CD14-positive monocyte (primary cell): Measurements from ENCODE around the gene DIS3L2. TPM values are rescaled to one million over a fixed set of nuclear protein-coding genes. Genes with fewer than 3 reads are reported as not detected.

Experiments used
- DNase-seq, 3 donors: peaks; one replicate each; pipeline ENCODE4 v3.0.0-alpha.2; 2011 to 2022
- H2AFZ ChIP-seq: 2 replicates; pipeline ENCODE4 v1.6.0; 2012; ENCODE audit warnings: mild to moderate bottlenecking, low read depth, low read length, inconsistent platforms; ENCODE audit not compliant: insufficient read depth, poor library complexity, severe bottlenecking
- H3K27ac ChIP-seq, 2 donors: 1 replicate in 1 of 2; 2 replicates in 1 of 2; pipeline ENCODE4 v1.5.1; 2012 to 2013; ENCODE audit warnings: low read length in 2 of 2, control low read depth in 1 of 2, inconsistent platforms in 1 of 2, low read depth in 1 of 2, mild to moderate bottlenecking in 1 of 2
- H3K27me3 ChIP-seq, 2 donors: one replicate each; pipeline versions ENCODE4 v1.6.0 to v1.6.1; 2011 to 2013; ENCODE audit warnings: low read length in 2 of 2; ENCODE audit not compliant: control insufficient read depth in 2 of 2, insufficient read depth in 2 of 2
- H3K36me3 ChIP-seq, 2 donors: replicated peaks in 1 of 2; 1 replicate in 1 of 2; 2 replicates in 1 of 2; pipeline versions ENCODE4 v1.5.1 to v1.6.1; 2012 to 2013; ENCODE audit warnings: low read length in 2 of 2, control low read depth in 1 of 2, inconsistent platforms in 1 of 2, mild to moderate bottlenecking in 1 of 2; ENCODE audit not compliant: insufficient read depth in 2 of 2, control insufficient read depth in 1 of 2
- H3K4me1 ChIP-seq, 2 donors: 1 replicate in 1 of 2; 2 replicates in 1 of 2; pipeline versions ENCODE4 v1.5.1 to v1.6.1; 2012 to 2013; ENCODE audit warnings: low read length in 2 of 2, control low read depth in 1 of 2, inconsistent platforms in 1 of 2, mild to moderate bottlenecking in 1 of 2, moderate library complexity in 1 of 2; ENCODE audit not compliant: insufficient read depth in 2 of 2, control insufficient read depth in 1 of 2
- H3K4me2 ChIP-seq: replicated peaks from 2 replicates; pipeline ENCODE3; 2012; ENCODE audit warnings: low read length, moderate library complexity, mild to moderate bottlenecking; ENCODE audit not compliant: poor library complexity, severe bottlenecking; ENCODE audit errors: extremely low read depth
- H3K4me3 ChIP-seq, 3 experiments: fragments of 200-600 bp in 1 of 3; sonication (generic) in 1 of 3; replicated peaks in 1 of 3; 1 replicate in 2 of 3; 2 replicates in 1 of 3; pipeline ENCODE4 v1.5.1; 2011 to 2013; ENCODE audit warnings: low read length in 3 of 3, mild to moderate bottlenecking in 3 of 3, control low read depth in 2 of 3, low read depth in 2 of 3, inconsistent platforms in 1 of 3, moderate library complexity in 1 of 3
- H3K79me2 ChIP-seq: 2 replicates; pipeline ENCODE4 v1.6.0; 2012; ENCODE audit warnings: mild to moderate bottlenecking, control low read depth, inconsistent platforms, low read length, moderate library complexity; ENCODE audit not compliant: insufficient read depth
- H3K9ac ChIP-seq: 2 replicates; pipeline ENCODE4 v1.6.0; 2017; ENCODE audit warnings: low read length, mild to moderate bottlenecking; ENCODE audit not compliant: insufficient read depth, poor library complexity, severe bottlenecking
- H3K9me3 ChIP-seq, 2 donors: replicated peaks in 1 of 2; 1 replicate in 1 of 2; 2 replicates in 1 of 2; pipeline versions ENCODE4 v1.5.1 to v1.6.1; 2012 to 2013; ENCODE audit warnings: low read length in 2 of 2, control low read depth in 1 of 2; ENCODE audit not compliant: control insufficient read depth in 1 of 2, insufficient read depth in 1 of 2
- H4K20me1 ChIP-seq: 2 replicates; pipeline ENCODE4 v1.6.0; 2012; ENCODE audit warnings: mild to moderate bottlenecking, low read length, control low read depth, moderate library complexity; ENCODE audit not compliant: insufficient read depth
- H3K27ac Mint-ChIP-seq, 7 donors: one replicate each; pipeline ENCODE4 v1.8.0; 2020; ENCODE audit warnings: mild to moderate bottlenecking in 7 of 7, mixed read lengths in 7 of 7, moderate library complexity in 6 of 7, inconsistent platforms in 2 of 7
- H3K27me3 Mint-ChIP-seq, 3 donors: one replicate each; pipeline ENCODE4 v1.8.0; 2021 to 2022; ENCODE audit warnings: low read depth in 3 of 3, mild to moderate bottlenecking in 3 of 3, mixed read lengths in 3 of 3, moderate library complexity in 3 of 3, inconsistent platforms in 1 of 3
- H3K36me3 Mint-ChIP-seq, 2 donors: one replicate each; pipeline ENCODE4 v1.8.0; 2020; ENCODE audit warnings: mixed read lengths in 2 of 2, inconsistent platforms in 1 of 2, mild to moderate bottlenecking in 1 of 2
- H3K4me1 Mint-ChIP-seq: one replicate; pipeline ENCODE4 v1.8.0; 2020; ENCODE audit warnings: mild to moderate bottlenecking, mixed read lengths
- H3K4me3 Mint-ChIP-seq, 2 donors: one replicate each; pipeline ENCODE4 v1.8.0; 2020; ENCODE audit warnings: mild to moderate bottlenecking in 2 of 2, mixed read lengths in 2 of 2, moderate library complexity in 1 of 2
- H3K9me3 Mint-ChIP-seq, 7 donors: one replicate each; pipeline ENCODE4 v1.8.0; 2020 to 2022; ENCODE audit warnings: mixed read lengths in 7 of 7, mild to moderate bottlenecking in 6 of 7, moderate library complexity in 6 of 7, inconsistent platforms in 2 of 7
- WGBS: methylation state at CpG from one replicate; pipeline ENCODE4 v1.1.5; 2013; ENCODE audit warnings: missing lambda C conversion rate; ENCODE audit not compliant: insufficient coverage; 5-methylcytosine and 5-hydroxymethylcytosine counted together
- intact Hi-C, 2 donors: fragments of 100-400 bp; cut with micrococcal nuclease; formaldehyde crosslinking; loops; one replicate each; pipeline versions ENCODE4 v1.15.0 to v1.15.1; 2023
- polyA plus RNA-seq, 3 donors: library from polyadenylated mRNA; depleted of rRNA in 1 of 3; unstranded in 2 of 3; stranded (reverse) in 1 of 3; fragments of 300-500 nt in 2 of 3; fragments of >200 nt in 1 of 3; fragmentation: Illumina TruSeq in 2 of 3; gene quantifications; 1 replicate in 2 of 3; 2 replicates in 1 of 3; pipeline ENCODE4 v1.2.3, GENCODE V29; 2012 to 2021
- TF ChIP-seq, protein P1 (sequence below): fragments of 200-600 bp; IDR thresholded peaks from one replicate; pipeline ENCODE4 v1.8.0; 2022; ENCODE audit warnings: antibody characterized with exemption, mild to moderate bottlenecking

DIS3L2 gene
- polyA plus RNA-seq, 3 donors = 6.0 to 21.7 (median 6.4) TPM

DNA sequence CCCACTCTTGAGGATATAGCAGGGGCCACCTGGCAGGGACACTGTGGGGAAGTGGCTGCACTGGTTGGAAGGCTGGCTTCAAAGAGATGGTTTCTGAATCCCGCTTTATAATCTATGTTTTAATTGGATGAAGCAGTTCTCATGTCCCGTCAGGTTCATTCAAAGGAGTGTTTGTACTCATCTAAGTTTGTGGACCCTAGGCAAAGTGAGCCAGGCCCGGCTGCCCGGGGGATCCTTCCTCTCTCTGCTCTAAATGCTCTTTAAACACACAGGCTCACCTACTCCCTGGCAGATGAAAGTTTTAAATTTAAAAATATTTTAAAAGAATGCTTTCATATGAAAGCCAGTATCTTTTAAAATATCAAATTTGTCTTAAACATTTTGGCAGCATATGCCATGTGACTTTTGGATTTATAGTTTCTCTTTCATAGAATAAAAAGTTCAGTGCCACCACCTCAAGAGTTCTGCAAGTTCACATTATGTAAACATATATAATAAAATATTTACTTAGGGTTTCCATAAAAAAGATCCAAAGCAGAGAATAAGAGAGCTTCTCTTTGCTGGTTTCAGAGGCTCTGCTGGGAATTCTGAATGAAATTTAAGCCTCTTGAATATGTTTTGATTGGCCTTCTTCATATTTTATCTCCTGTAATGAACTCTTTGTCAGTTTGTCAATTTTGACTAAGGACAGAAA lies 273.6 kb downstream of the DIS3L2 start:
- H3K79me2 ChIP-seq = no peaks in the 10 kb centered on the region
- TF ChIP-seq, protein P1, sequence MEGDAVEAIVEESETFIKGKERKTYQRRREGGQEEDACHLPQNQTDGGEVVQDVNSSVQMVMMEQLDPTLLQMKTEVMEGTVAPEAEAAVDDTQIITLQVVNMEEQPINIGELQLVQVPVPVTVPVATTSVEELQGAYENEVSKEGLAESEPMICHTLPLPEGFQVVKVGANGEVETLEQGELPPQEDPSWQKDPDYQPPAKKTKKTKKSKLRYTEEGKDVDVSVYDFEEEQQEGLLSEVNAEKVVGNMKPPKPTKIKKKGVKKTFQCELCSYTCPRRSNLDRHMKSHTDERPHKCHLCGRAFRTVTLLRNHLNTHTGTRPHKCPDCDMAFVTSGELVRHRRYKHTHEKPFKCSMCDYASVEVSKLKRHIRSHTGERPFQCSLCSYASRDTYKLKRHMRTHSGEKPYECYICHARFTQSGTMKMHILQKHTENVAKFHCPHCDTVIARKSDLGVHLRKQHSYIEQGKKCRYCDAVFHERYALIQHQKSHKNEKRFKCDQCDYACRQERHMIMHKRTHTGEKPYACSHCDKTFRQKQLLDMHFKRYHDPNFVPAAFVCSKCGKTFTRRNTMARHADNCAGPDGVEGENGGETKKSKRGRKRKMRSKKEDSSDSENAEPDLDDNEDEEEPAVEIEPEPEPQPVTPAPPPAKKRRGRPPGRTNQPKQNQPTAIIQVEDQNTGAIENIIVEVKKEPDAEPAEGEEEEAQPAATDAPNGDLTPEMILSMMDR = no peak
- Mint-ChIP-seq H3K27ac (peak overlapping the region in 1 of 7 donors; percentile 8), H3K4me3 (no peak overlapping the region), H3K4me1 (no peaks in the 10 kb centered on the region), H3K27me3 (peaks cover 0 to 1% (median 1%) of the 10 kb centered on the region in 3 donors), H3K9me3 (no peaks in the 10 kb centered on the region), H3K36me3 (peaks cover 16 to 24% of the 10 kb centered on the region in 2 donors)
- no peaks in the 10 kb centered on the region for H3K9me3 ChIP-seq
- no peaks in the 10 kb centered on the region for H3K27me3 ChIP-seq
- no peak overlapping the region for H3K9ac ChIP-seq
- no peak overlapping the region for H2AFZ ChIP-seq
- no peak for DNase-seq
- no peaks in the 10 kb centered on the region for H4K20me1 ChIP-seq
- H3K4me2 ChIP-seq = no peak overlapping the region
- no peak overlapping the region for H3K27ac ChIP-seq
- H3K4me1 ChIP-seq = no peaks in the 10 kb centered on the region
- intact Hi-C loops = no loop called here
- H3K36me3 ChIP-seq = peaks cover 3 to 22% of the 10 kb centered on the region in 2 donors
- no peak overlapping the region for H3K4me3 ChIP-seq
- 100% methylated on average over 1 of the region's 4 CpGs for WGBS

DNA sequence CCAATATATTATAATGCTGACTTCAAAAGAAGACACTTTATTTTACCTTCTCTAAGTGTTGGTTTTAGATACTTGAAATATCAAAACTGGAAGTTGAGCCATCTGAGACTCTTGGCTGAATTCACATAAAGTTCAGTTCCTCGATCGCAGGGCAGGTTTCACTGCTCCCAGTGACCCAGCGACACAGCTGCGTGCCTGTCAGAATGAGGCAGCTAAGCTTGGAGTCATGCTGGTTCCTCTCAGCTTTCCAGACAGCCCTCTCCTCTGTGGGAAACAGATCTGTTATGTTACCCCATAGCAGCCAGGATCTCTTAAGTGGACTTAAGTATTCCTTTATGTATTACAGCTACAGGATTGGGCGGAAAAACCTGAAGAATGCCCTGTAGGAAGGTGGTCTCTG lies 274.2 kb downstream of the DIS3L2 start:
- Mint-ChIP-seq H3K27ac (no peak overlapping the region), H3K4me1 (no peaks in the 10 kb centered on the region)
- no peak overlapping the region for H3K4me2 ChIP-seq

More for the DNA sequence above, 274.2 kb downstream of the DIS3L2 start:
- DNase-seq = no peak
- peaks cover 22 to 29% of the 10 kb centered on the region in 2 donors for H3K36me3 Mint-ChIP-seq
- no peaks in the 10 kb centered on the region for H3K9me3 ChIP-seq
- H3K27me3 Mint-ChIP-seq = peaks cover 0 to 1% (median 1%) of the 10 kb centered on the region in 3 donors
- TF ChIP-seq, protein P1 = no peak
- no peak overlapping the region for H3K27ac ChIP-seq
- no peaks in the 10 kb centered on the region for H4K20me1 ChIP-seq
- H3K27me3 ChIP-seq = no peaks in the 10 kb centered on the region
- H3K4me1 ChIP-seq = no peaks in the 10 kb centered on the region
- no peaks in the 10 kb centered on the region for H3K9me3 Mint-ChIP-seq
- H3K4me3 Mint-ChIP-seq = no peak overlapping the region
- no peaks in the 10 kb centered on the region for H3K79me2 ChIP-seq
- H3K9ac ChIP-seq = no peak overlapping the region
- no peak overlapping the region for H2AFZ ChIP-seq
- peaks cover 3 to 28% of the 10 kb centered on the region in 2 donors for H3K36me3 ChIP-seq
- no peak overlapping the region for H3K4me3 ChIP-seq
- intact Hi-C loops = no loop called here
- WGBS = 57% methylated on average over 4 of the region's 5 CpGs
